Measurements from ENCODE around the gene CTNNA3.

CTNNA3 gene

GRCh38 chr10:67076144-67076543 is 619.9 kb downstream of the CTNNA3 start:
- Histone ChIP-seq H3K36me3 (ENCODE audit: control insufficient read depth in 2 of 2, insufficient read depth in 2 of 2, low read length in 2 of 2) (no peaks in the 10 kb centered on the region), H3K27me3 (ENCODE audit: control insufficient read depth in 2 of 2, insufficient read depth in 2 of 2, low read length in 2 of 2) (no peaks in the 10 kb centered on the region), H3K4me3 (ENCODE audit: low read length in 2 of 2) (no peak overlapping the region), H3K9me3 (ENCODE audit: control insufficient read depth in 2 of 2, low read length in 2 of 2) (no peaks in the 10 kb centered on the region), H3K4me1 (ENCODE audit: control insufficient read depth in 2 of 2, insufficient read depth in 2 of 2, low read length in 2 of 2) (no peaks in the 10 kb centered on the region), H3K9ac (ENCODE audit: low read depth in 1 of 2, low read length in 2 of 2) (no peak overlapping the region), H3K27ac (ENCODE audit: low read depth in 2 of 2, low read length in 2 of 2) (no peak overlapping the region)

GRCh38 chr10:67075491-67075971 is 620.5 kb downstream of the CTNNA3 start:
- Histone ChIP-seq H3K27me3 (ENCODE audit: control insufficient read depth in 2 of 2, insufficient read depth in 2 of 2, low read length in 2 of 2) (no peaks in the 10 kb centered on the region), H3K36me3 (ENCODE audit: control insufficient read depth in 2 of 2, insufficient read depth in 2 of 2, low read length in 2 of 2) (no peaks in the 10 kb centered on the region), H3K4me3 (ENCODE audit: low read length in 2 of 2) (no peak overlapping the region), H3K9ac (ENCODE audit: low read depth in 1 of 2, low read length in 2 of 2) (no peak overlapping the region), H3K27ac (ENCODE audit: low read depth in 2 of 2, low read length in 2 of 2) (no peak overlapping the region), H3K4me1 (ENCODE audit: control insufficient read depth in 2 of 2, insufficient read depth in 2 of 2, low read length in 2 of 2) (no peaks in the 10 kb centered on the region), H3K9me3 (ENCODE audit: control insufficient read depth in 2 of 2, low read length in 2 of 2) (no peaks in the 10 kb centered on the region)

GRCh38 chr10:67072654-67073053 is 623.3 kb downstream of the CTNNA3 start:
- H3K27me3 ChIP-seq (ENCODE audit: control insufficient read depth in 2 of 2, insufficient read depth in 2 of 2, low read length in 2 of 2): no peaks in the 10 kb centered on the region
- H3K4me1 ChIP-seq (ENCODE audit: control insufficient read depth in 2 of 2, insufficient read depth in 2 of 2, low read length in 2 of 2): no peaks in the 10 kb centered on the region
- H3K27ac ChIP-seq (ENCODE audit: low read depth in 2 of 2, low read length in 2 of 2): no peak overlapping the region
- H3K4me3 ChIP-seq (ENCODE audit: low read length in 2 of 2): no peak overlapping the region
- no peaks in the 10 kb centered on the region for H3K36me3 ChIP-seq (ENCODE audit: control insufficient read depth in 2 of 2, insufficient read depth in 2 of 2, low read length in 2 of 2)
- H3K9ac ChIP-seq (ENCODE audit: low read depth in 1 of 2, low read length in 2 of 2): no peak overlapping the region
- H3K9me3 ChIP-seq (ENCODE audit: control insufficient read depth in 2 of 2, low read length in 2 of 2): no peaks in the 10 kb centered on the region

- Histone ChIP-seq H3K9me3 (ENCODE audit: control insufficient read depth in 2 of 2, low read length in 2 of 2) (no peaks in the 10 kb centered on the region), H3K27ac (ENCODE audit: low read depth in 2 of 2, low read length in 2 of 2) (no peak overlapping the region), H3K4me3 (ENCODE audit: low read length in 2 of 2) (no peak overlapping the region), H3K36me3 (ENCODE audit: control insufficient read depth in 2 of 2, insufficient read depth in 2 of 2, low read length in 2 of 2) (no peaks in the 10 kb centered on the region), H3K27me3 (ENCODE audit: control insufficient read depth in 2 of 2, insufficient read depth in 2 of 2, low read length in 2 of 2) (no peaks in the 10 kb centered on the region), H3K4me1 (ENCODE audit: control insufficient read depth in 2 of 2, insufficient read depth in 2 of 2, low read length in 2 of 2) (no peaks in the 10 kb centered on the region), H3K9ac (ENCODE audit: low read depth in 1 of 2, low read length in 2 of 2) (no peak overlapping the region)
These were observed 645.6 kb downstream of the CTNNA3 start for GRCh38 chr10:67050415-67050814.

- H3K36me3 ChIP-seq (ENCODE audit: control insufficient read depth in 2 of 2, insufficient read depth in 2 of 2, low read length in 2 of 2): no peaks in the 10 kb centered on the region
- H3K4me3 ChIP-seq (ENCODE audit: low read length in 2 of 2): no peak overlapping the region
- H3K27me3 ChIP-seq (ENCODE audit: control insufficient read depth in 2 of 2, insufficient read depth in 2 of 2, low read length in 2 of 2): no peaks in the 10 kb centered on the region
- no peaks in the 10 kb centered on the region for H3K9me3 ChIP-seq (ENCODE audit: control insufficient read depth in 2 of 2, low read length in 2 of 2)
- H3K9ac ChIP-seq (ENCODE audit: low read depth in 1 of 2, low read length in 2 of 2): no peak overlapping the region
- H3K27ac ChIP-seq (ENCODE audit: low read depth in 2 of 2, low read length in 2 of 2): no peak overlapping the region
- no peaks in the 10 kb centered on the region for H3K4me1 ChIP-seq (ENCODE audit: control insufficient read depth in 2 of 2, insufficient read depth in 2 of 2, low read length in 2 of 2)
These were observed 646.0 kb downstream of the CTNNA3 start for GRCh38 chr10:67049988-67050387.

GRCh38 chr10:67046507-67046906 is 649.5 kb downstream of the CTNNA3 start:
- Histone ChIP-seq H3K4me1 (ENCODE audit: control insufficient read depth in 2 of 2, insufficient read depth in 2 of 2, low read length in 2 of 2) (no peaks in the 10 kb centered on the region), H3K27ac (ENCODE audit: low read depth in 2 of 2, low read length in 2 of 2) (no peak overlapping the region), H3K9ac (ENCODE audit: low read depth in 1 of 2, low read length in 2 of 2) (no peak overlapping the region), H3K27me3 (ENCODE audit: control insufficient read depth in 2 of 2, insufficient read depth in 2 of 2, low read length in 2 of 2) (no peaks in the 10 kb centered on the region), H3K9me3 (ENCODE audit: control insufficient read depth in 2 of 2, low read length in 2 of 2) (no peaks in the 10 kb centered on the region), H3K4me3 (ENCODE audit: low read length in 2 of 2) (no peak overlapping the region), H3K36me3 (ENCODE audit: control insufficient read depth in 2 of 2, insufficient read depth in 2 of 2, low read length in 2 of 2) (no peaks in the 10 kb centered on the region)

GRCh38 chr10:67045404-67045803 is 650.6 kb downstream of the CTNNA3 start:
- Histone ChIP-seq H3K9ac (ENCODE audit: low read depth in 1 of 2, low read length in 2 of 2) (no peak overlapping the region), H3K4me1 (ENCODE audit: control insufficient read depth in 2 of 2, insufficient read depth in 2 of 2, low read length in 2 of 2) (no peaks in the 10 kb centered on the region), H3K9me3 (ENCODE audit: control insufficient read depth in 2 of 2, low read length in 2 of 2) (no peaks in the 10 kb centered on the region), H3K27ac (ENCODE audit: low read depth in 2 of 2, low read length in 2 of 2) (no peak overlapping the region), H3K27me3 (ENCODE audit: control insufficient read depth in 2 of 2, insufficient read depth in 2 of 2, low read length in 2 of 2) (no peaks in the 10 kb centered on the region), H3K36me3 (ENCODE audit: control insufficient read depth in 2 of 2, insufficient read depth in 2 of 2, low read length in 2 of 2) (no peaks in the 10 kb centered on the region), H3K4me3 (ENCODE audit: low read length in 2 of 2) (no peak overlapping the region)

GRCh38 chr10:67043041-67043440 is 653.0 kb downstream of the CTNNA3 start:
- Histone ChIP-seq H3K9me3 (ENCODE audit: control insufficient read depth in 2 of 2, low read length in 2 of 2) (no peaks in the 10 kb centered on the region), H3K9ac (ENCODE audit: low read depth in 1 of 2, low read length in 2 of 2) (no peak overlapping the region), H3K27me3 (ENCODE audit: control insufficient read depth in 2 of 2, insufficient read depth in 2 of 2, low read length in 2 of 2) (no peaks in the 10 kb centered on the region), H3K27ac (ENCODE audit: low read depth in 2 of 2, low read length in 2 of 2) (no peak overlapping the region), H3K4me3 (ENCODE audit: low read length in 2 of 2) (no peak overlapping the region), H3K36me3 (ENCODE audit: control insufficient read depth in 2 of 2, insufficient read depth in 2 of 2, low read length in 2 of 2) (no peaks in the 10 kb centered on the region), H3K4me1 (ENCODE audit: control insufficient read depth in 2 of 2, insufficient read depth in 2 of 2, low read length in 2 of 2) (no peaks in the 10 kb centered on the region)

- Histone ChIP-seq H3K4me3 (ENCODE audit: low read length in 2 of 2) (no peak overlapping the region), H3K9me3 (ENCODE audit: control insufficient read depth in 2 of 2, low read length in 2 of 2) (no peaks in the 10 kb centered on the region)
These were observed 659.2 kb downstream of the CTNNA3 start for GRCh38 chr10:67036808-67037207.

GRCh38 chr10:67033878-67034277 is 662.1 kb downstream of the CTNNA3 start:
- H3K27ac ChIP-seq (ENCODE audit: low read depth in 2 of 2, low read length in 2 of 2): no peak overlapping the region
- H3K27me3 ChIP-seq (ENCODE audit: control insufficient read depth in 2 of 2, insufficient read depth in 2 of 2, low read length in 2 of 2): no peaks in the 10 kb centered on the region
- no peak overlapping the region for H3K4me3 ChIP-seq (ENCODE audit: low read length in 2 of 2)
- H3K36me3 ChIP-seq (ENCODE audit: control insufficient read depth in 2 of 2, insufficient read depth in 2 of 2, low read length in 2 of 2): no peaks in the 10 kb centered on the region
- H3K4me1 ChIP-seq (ENCODE audit: control insufficient read depth in 2 of 2, insufficient read depth in 2 of 2, low read length in 2 of 2): no peaks in the 10 kb centered on the region
- H3K9ac ChIP-seq (ENCODE audit: low read depth in 1 of 2, low read length in 2 of 2): no peak overlapping the region
- no peaks in the 10 kb centered on the region for H3K9me3 ChIP-seq (ENCODE audit: control insufficient read depth in 2 of 2, low read length in 2 of 2)

More at GRCh38 chr10:67036808-67037207, 659.2 kb downstream of the CTNNA3 start:
- Histone ChIP-seq H3K4me1 (ENCODE audit: control insufficient read depth in 2 of 2, insufficient read depth in 2 of 2, low read length in 2 of 2) (no peaks in the 10 kb centered on the region), H3K36me3 (ENCODE audit: control insufficient read depth in 2 of 2, insufficient read depth in 2 of 2, low read length in 2 of 2) (no peaks in the 10 kb centered on the region), H3K27me3 (ENCODE audit: control insufficient read depth in 2 of 2, insufficient read depth in 2 of 2, low read length in 2 of 2) (no peaks in the 10 kb centered on the region), H3K9ac (ENCODE audit: low read depth in 1 of 2, low read length in 2 of 2) (no peak overlapping the region), H3K27ac (ENCODE audit: low read depth in 2 of 2, low read length in 2 of 2) (no peak overlapping the region)

GRCh38 chr10:67022099-67022498 is 673.9 kb downstream of the CTNNA3 start:
- H3K27me3 ChIP-seq (ENCODE audit: control insufficient read depth in 2 of 2, insufficient read depth in 2 of 2, low read length in 2 of 2): no peaks in the 10 kb centered on the region

More at GRCh38 chr10:67022099-67022498, 673.9 kb downstream of the CTNNA3 start:
- Histone ChIP-seq H3K9me3 (ENCODE audit: control insufficient read depth in 2 of 2, low read length in 2 of 2) (no peaks in the 10 kb centered on the region), H3K36me3 (ENCODE audit: control insufficient read depth in 2 of 2, insufficient read depth in 2 of 2, low read length in 2 of 2) (no peaks in the 10 kb centered on the region), H3K4me3 (ENCODE audit: low read length in 2 of 2) (no peak overlapping the region), H3K9ac (ENCODE audit: low read depth in 1 of 2, low read length in 2 of 2) (no peak overlapping the region), H3K4me1 (ENCODE audit: control insufficient read depth in 2 of 2, insufficient read depth in 2 of 2, low read length in 2 of 2) (no peaks in the 10 kb centered on the region), H3K27ac (ENCODE audit: low read depth in 2 of 2, low read length in 2 of 2) (no peak overlapping the region)
